Astrocyte (in vitro differentiated cells and primary cell): ENCODE measurements around the gene TENM3.

Source experiments
- CTCF ChIP-seq: IDR thresholded peaks from 2 replicates; pipeline ENCODE4 v1.5.1; 2011; ENCODE audit warnings: low read depth, mild to moderate bottlenecking, inconsistent platforms, low read length, moderate library complexity; ENCODE audit not compliant: insufficient read depth
- EZH2 ChIP-seq: IDR thresholded peaks from 2 replicates; pipeline ENCODE4 v1.6.1; 2012; ENCODE audit warnings: mild to moderate bottlenecking, low read length, inconsistent platforms; ENCODE audit not compliant: insufficient read depth

GRCh38 chr4:182533964-182534363 is 290.8 kb downstream of the TENM3 start:
- TF ChIP-seq EZH2: no peak
- TF ChIP-seq CTCF: no peak
